ENCODE measurements around the gene ANTXR1. TPM values are rescaled to one million over a fixed set of nuclear protein-coding genes. Genes with fewer than 3 reads are reported as not detected.

ANTXR1 gene
- total RNA-seq, 1 donor from 2014 or later: 35.5 TPM

- Histone ChIP-seq H3K4me3 (ENCODE audit: low read depth, low read length) (no peak overlapping the region), H3K36me3 (ENCODE audit: control insufficient read depth, insufficient read depth, low read length) (no peaks in the 10 kb centered on the region), H3K27me3 (ENCODE audit: control insufficient read depth, insufficient read depth, low read length) (no peaks in the 10 kb centered on the region)
- DNase-seq (ENCODE audit: low read depth): peak; percentile 44
- TF ChIP-seq CTCF (IDR thresholded peaks at IDR 0.05; ENCODE audit: insufficient read depth, low read length, poor library complexity, severe bottlenecking): no peak
Measured at GRCh38 chr2:69077252-69077950, 64.4 kb downstream of the ANTXR1 start.

- Histone ChIP-seq H3K4me3 (ENCODE audit: low read depth, low read length) (no peak overlapping the region), H3K36me3 (ENCODE audit: control insufficient read depth, insufficient read depth, low read length) (no peaks in the 10 kb centered on the region), H3K27me3 (ENCODE audit: control insufficient read depth, insufficient read depth, low read length) (no peaks in the 10 kb centered on the region)
- no peak for DNase-seq (ENCODE audit: low read depth)
- no peak for TF ChIP-seq CTCF (IDR thresholded peaks at IDR 0.05; ENCODE audit: insufficient read depth, low read length, poor library complexity, severe bottlenecking)
Measured at GRCh38 chr2:69080071-69080470, 67.1 kb downstream of the ANTXR1 start.

GRCh38 chr2:69081001-69081580 is 68.1 kb downstream of the ANTXR1 start:
- no peaks in the 10 kb centered on the region for H3K36me3 ChIP-seq (ENCODE audit: control insufficient read depth, insufficient read depth, low read length)
- no peaks in the 10 kb centered on the region for H3K27me3 ChIP-seq (ENCODE audit: control insufficient read depth, insufficient read depth, low read length)
- TF ChIP-seq CTCF (IDR thresholded peaks at IDR 0.05; ENCODE audit: insufficient read depth, low read length, poor library complexity, severe bottlenecking): no peak

GRCh38 chr2:69081757-69082156 is 68.8 kb downstream of the ANTXR1 start:
- Histone ChIP-seq H3K27me3 (ENCODE audit: control insufficient read depth, insufficient read depth, low read length) (no peaks in the 10 kb centered on the region), H3K4me3 (ENCODE audit: low read depth, low read length) (no peak overlapping the region), H3K36me3 (ENCODE audit: control insufficient read depth, insufficient read depth, low read length) (no peaks in the 10 kb centered on the region)
- no peak for DNase-seq (ENCODE audit: low read depth)
- no peak for TF ChIP-seq CTCF (IDR thresholded peaks at IDR 0.05; ENCODE audit: insufficient read depth, low read length, poor library complexity, severe bottlenecking)

More at GRCh38 chr2:69081001-69081580, 68.1 kb downstream of the ANTXR1 start:
- no peak overlapping the region for H3K4me3 ChIP-seq (ENCODE audit: low read depth, low read length)
- DNase-seq (ENCODE audit: low read depth): no peak

GRCh38 chr2:69082430-69082997 is 69.5 kb downstream of the ANTXR1 start:
- TF ChIP-seq CTCF (IDR thresholded peaks at IDR 0.05; ENCODE audit: insufficient read depth, low read length, poor library complexity, severe bottlenecking): no peak
- Histone ChIP-seq H3K27me3 (ENCODE audit: control insufficient read depth, insufficient read depth, low read length) (no peaks in the 10 kb centered on the region), H3K4me3 (ENCODE audit: low read depth, low read length) (no peak overlapping the region), H3K36me3 (ENCODE audit: control insufficient read depth, insufficient read depth, low read length) (no peaks in the 10 kb centered on the region)
- peak; percentile 68 for DNase-seq (ENCODE audit: low read depth)

All from kidney epithelial cell (primary cell).